ENCODE results near the gene GSE1. TPM values are rescaled to one million over a fixed set of nuclear protein-coding genes. Genes with fewer than 3 reads are reported as not detected.

The GSE1 gene
- total and polyA plus RNA-seq, 2 donors from 2014 or later: 9.5 to 92.8 TPM

GRCh38 chr16:85583491-85584181 is 29.5 kb upstream of the GSE1 start:
- H3K27ac ChIP-seq (ENCODE audit: low read depth in 2 of 2, low read length in 2 of 2): no peak overlapping the region
- DNase-seq: peak in 2 of 5 donors; percentile 61 to 69
- H3K36me3 ChIP-seq (ENCODE audit: control insufficient read depth in 2 of 3, insufficient read depth in 3 of 3, low read length in 3 of 3): no peaks in the 10 kb centered on the region
- no peaks in the 10 kb centered on the region for H3K27me3 ChIP-seq (ENCODE audit: control insufficient read depth, insufficient read depth, low read length)
- H3K4me1 ChIP-seq (ENCODE audit: control insufficient read depth in 2 of 3, insufficient read depth in 2 of 3, low read depth in 1 of 3, low read length in 3 of 3): peaks cover 7 to 21% (median 11%) of the 10 kb centered on the region in 3 donors
- H3K9ac ChIP-seq (ENCODE audit: low read length in 3 of 3): no peak overlapping the region
- no peak for FAIRE-seq
- TF ChIP-seq CTCF (IDR thresholded peaks at IDR 0.05; ENCODE audit: borderline replicate concordance, extremely low read depth, insufficient read depth): no peak
- intact Hi-C loops (cut with DNase I): no loop called here
- H3K4me3 ChIP-seq (ENCODE audit: low read length in 3 of 3): no peak overlapping the region
- no peaks in the 10 kb centered on the region for H3K9me3 ChIP-seq (ENCODE audit: control insufficient read depth in 2 of 3, insufficient read depth in 1 of 3, low read length in 3 of 3)

GRCh38 chr16:85584267-85584666 is 28.9 kb upstream of the GSE1 start:
- no peaks in the 10 kb centered on the region for H3K9me3 ChIP-seq (ENCODE audit: control insufficient read depth in 2 of 3, insufficient read depth in 1 of 3, low read length in 3 of 3)
- no peak overlapping the region for H3K4me3 ChIP-seq (ENCODE audit: low read length in 3 of 3)
- H3K9ac ChIP-seq (ENCODE audit: low read length in 3 of 3): no peak overlapping the region
- no peak for DNase-seq
- H3K27ac ChIP-seq (ENCODE audit: low read depth in 2 of 2, low read length in 2 of 2): no peak overlapping the region
- H3K4me1 ChIP-seq (ENCODE audit: control insufficient read depth in 2 of 3, insufficient read depth in 2 of 3, low read depth in 1 of 3, low read length in 3 of 3): peaks cover 7 to 21% (median 11%) of the 10 kb centered on the region in 3 donors
- no peaks in the 10 kb centered on the region for H3K27me3 ChIP-seq (ENCODE audit: control insufficient read depth, insufficient read depth, low read length)
- TF ChIP-seq CTCF (IDR thresholded peaks at IDR 0.05; ENCODE audit: borderline replicate concordance, extremely low read depth, insufficient read depth): no peak
- no peaks in the 10 kb centered on the region for H3K36me3 ChIP-seq (ENCODE audit: control insufficient read depth in 2 of 3, insufficient read depth in 3 of 3, low read length in 3 of 3)
- FAIRE-seq: no peak
- intact Hi-C loops (cut with DNase I): no loop called here

- Histone ChIP-seq H3K4me1 (ENCODE audit: control insufficient read depth in 2 of 3, insufficient read depth in 2 of 3, low read depth in 1 of 3, low read length in 3 of 3) (peaks cover 7 to 20% (median 11%) of the 10 kb centered on the region in 3 donors), H3K9me3 (ENCODE audit: control insufficient read depth in 2 of 3, insufficient read depth in 1 of 3, low read length in 3 of 3) (no peaks in the 10 kb centered on the region), H3K4me3 (ENCODE audit: low read length in 3 of 3) (no peak overlapping the region), H3K27ac (ENCODE audit: low read depth in 2 of 2, low read length in 2 of 2) (no peak overlapping the region), H3K27me3 (ENCODE audit: control insufficient read depth, insufficient read depth, low read length) (no peaks in the 10 kb centered on the region), H3K36me3 (ENCODE audit: control insufficient read depth in 2 of 3, insufficient read depth in 3 of 3, low read length in 3 of 3) (no peaks in the 10 kb centered on the region), H3K9ac (ENCODE audit: low read length in 3 of 3) (no peak overlapping the region)
- TF ChIP-seq CTCF (IDR thresholded peaks at IDR 0.05; ENCODE audit: borderline replicate concordance, extremely low read depth, insufficient read depth): no peak
- DNase-seq: no peak
- FAIRE-seq: no peak
- intact Hi-C loops (cut with DNase I): no loop called here
Observed at GRCh38 chr16:85584819-85585282, 28.3 kb upstream of the GSE1 start.

Measured in kidney (tissue), 14 donors.